Heart left ventricle (tissue), 13 donors: ENCODE data around the gene SPOCK1.

Experiments
- CTCF ChIP-seq, 12 donors: fragments of 200-600 bp; sonication (generic) in 4 of 12; IDR thresholded peaks; one replicate each; pipeline versions ENCODE4 v1.5.0 to v1.8.0; 2018 to 2022; ENCODE audit warnings: antibody characterized with exemption in 12 of 12, mild to moderate bottlenecking in 5 of 12
- POLR2A ChIP-seq, 2 donors: fragments of 450-650 bp; IDR thresholded peaks; one replicate each; pipeline ENCODE4 v1.6.1; 2017; ENCODE audit warnings: antibody characterized with exemption in 2 of 2, mild to moderate bottlenecking in 2 of 2, moderate library complexity in 2 of 2
- donor health status: ischemic (EF 13 %, LVEDD 7.1; RV severe dilation, severe dysfunction).
- donor health status: DM: no; HTN: yes; CAD: no.
- donor health status: DM: no; HTN: no; CAD: no.
- donor health status: ischemic (EF 25% LVEDD 6.9; RV normal size, moderate dysfunction).
- donor health status: ischemic (EF 25% LVEDD 5.7; RV mildly dilated, moderate dysfunction).
- donor health status: ischemic (EF 35%, LVEDD 5.7; RV mildly dilated, moderate dysfunction).
- donor health status: nonischemic (EF 11% LVEDD 7.7; RV severe dilation, severe dysfunction).
- donor health status: DM: yes; HTN: yes; CAD: no.
- donor health status: PGD.
- donor health status: ischemic (EF 29% LVEDD 5.4; RV normal size, mild dysfunction).
- donor health status: nonischemic (EF 23%, LVEDD 6.1; RV moderate dilation, normal function).

- no peak for TF ChIP-seq CTCF (IDR thresholded peaks at IDR 0.05)
- TF ChIP-seq POLR2A (IDR thresholded peaks at IDR 0.05) = no peak
These were observed 303.6 kb downstream of the SPOCK1 start for GRCh38 chr5:137195483-137195882.
